Subcutaneous abdominal adipose tissue (tissue), 5 donors: ENCODE measurements around the gene TIMELESS.
"Not testable (repeated sequence)": the region's sequence is repeated elsewhere in the genome, so short reads cannot be mapped to it uniquely, and the experiment has no call there.

Experiments used
- H3K27ac ChIP-seq: one replicate; pipeline ENCODE4 v1.7.0; 2013; ENCODE audit warnings: low read depth, mild to moderate bottlenecking, inconsistent platforms, low read length, moderate library complexity
- H3K27me3 ChIP-seq, 5 donors: one replicate each; pipeline ENCODE4 v1.7.0; 2013; ENCODE audit warnings: low read length in 5 of 5, inconsistent platforms in 1 of 5; ENCODE audit not compliant: control insufficient read depth in 5 of 5, insufficient read depth in 4 of 5
- H3K36me3 ChIP-seq, 5 donors: one replicate each; pipeline ENCODE4 v1.7.0; 2013; ENCODE audit warnings: low read length in 5 of 5; ENCODE audit not compliant: control insufficient read depth in 5 of 5, insufficient read depth in 5 of 5
- H3K4me1 ChIP-seq, 5 donors: one replicate each; pipeline ENCODE4 v1.7.0; 2013; ENCODE audit warnings: low read length in 5 of 5, mild to moderate bottlenecking in 3 of 5, moderate library complexity in 1 of 5; ENCODE audit not compliant: control insufficient read depth in 5 of 5, insufficient read depth in 5 of 5
- H3K4me3 ChIP-seq, 5 donors: one replicate each; pipeline ENCODE4 v1.7.0; 2013; ENCODE audit warnings: low read length in 5 of 5, low read depth in 1 of 5
- H3K9ac ChIP-seq, 5 donors: one replicate each; pipeline ENCODE4 v1.7.0; 2013; ENCODE audit warnings: low read length in 5 of 5, mild to moderate bottlenecking in 4 of 5, moderate library complexity in 3 of 5
- H3K9me3 ChIP-seq, 5 donors: one replicate each; pipeline ENCODE4 v1.7.0; 2013; ENCODE audit warnings: low read length in 5 of 5; ENCODE audit not compliant: control insufficient read depth in 5 of 5
- donor health status: healthy.
- donor health status: healthy.
- donor health status: healthy.
- donor health status: healthy.
- donor health status: healthy.

TIMELESS gene, protein sequence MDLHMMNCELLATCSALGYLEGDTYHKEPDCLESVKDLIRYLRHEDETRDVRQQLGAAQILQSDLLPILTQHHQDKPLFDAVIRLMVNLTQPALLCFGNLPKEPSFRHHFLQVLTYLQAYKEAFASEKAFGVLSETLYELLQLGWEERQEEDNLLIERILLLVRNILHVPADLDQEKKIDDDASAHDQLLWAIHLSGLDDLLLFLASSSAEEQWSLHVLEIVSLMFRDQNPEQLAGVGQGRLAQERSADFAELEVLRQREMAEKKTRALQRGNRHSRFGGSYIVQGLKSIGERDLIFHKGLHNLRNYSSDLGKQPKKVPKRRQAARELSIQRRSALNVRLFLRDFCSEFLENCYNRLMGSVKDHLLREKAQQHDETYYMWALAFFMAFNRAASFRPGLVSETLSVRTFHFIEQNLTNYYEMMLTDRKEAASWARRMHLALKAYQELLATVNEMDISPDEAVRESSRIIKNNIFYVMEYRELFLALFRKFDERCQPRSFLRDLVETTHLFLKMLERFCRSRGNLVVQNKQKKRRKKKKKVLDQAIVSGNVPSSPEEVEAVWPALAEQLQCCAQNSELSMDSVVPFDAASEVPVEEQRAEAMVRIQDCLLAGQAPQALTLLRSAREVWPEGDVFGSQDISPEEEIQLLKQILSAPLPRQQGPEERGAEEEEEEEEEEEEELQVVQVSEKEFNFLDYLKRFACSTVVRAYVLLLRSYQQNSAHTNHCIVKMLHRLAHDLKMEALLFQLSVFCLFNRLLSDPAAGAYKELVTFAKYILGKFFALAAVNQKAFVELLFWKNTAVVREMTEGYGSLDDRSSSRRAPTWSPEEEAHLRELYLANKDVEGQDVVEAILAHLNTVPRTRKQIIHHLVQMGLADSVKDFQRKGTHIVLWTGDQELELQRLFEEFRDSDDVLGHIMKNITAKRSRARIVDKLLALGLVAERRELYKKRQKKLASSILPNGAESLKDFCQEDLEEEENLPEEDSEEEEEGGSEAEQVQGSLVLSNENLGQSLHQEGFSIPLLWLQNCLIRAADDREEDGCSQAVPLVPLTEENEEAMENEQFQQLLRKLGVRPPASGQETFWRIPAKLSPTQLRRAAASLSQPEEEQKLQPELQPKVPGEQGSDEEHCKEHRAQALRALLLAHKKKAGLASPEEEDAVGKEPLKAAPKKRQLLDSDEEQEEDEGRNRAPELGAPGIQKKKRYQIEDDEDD

DNA sequence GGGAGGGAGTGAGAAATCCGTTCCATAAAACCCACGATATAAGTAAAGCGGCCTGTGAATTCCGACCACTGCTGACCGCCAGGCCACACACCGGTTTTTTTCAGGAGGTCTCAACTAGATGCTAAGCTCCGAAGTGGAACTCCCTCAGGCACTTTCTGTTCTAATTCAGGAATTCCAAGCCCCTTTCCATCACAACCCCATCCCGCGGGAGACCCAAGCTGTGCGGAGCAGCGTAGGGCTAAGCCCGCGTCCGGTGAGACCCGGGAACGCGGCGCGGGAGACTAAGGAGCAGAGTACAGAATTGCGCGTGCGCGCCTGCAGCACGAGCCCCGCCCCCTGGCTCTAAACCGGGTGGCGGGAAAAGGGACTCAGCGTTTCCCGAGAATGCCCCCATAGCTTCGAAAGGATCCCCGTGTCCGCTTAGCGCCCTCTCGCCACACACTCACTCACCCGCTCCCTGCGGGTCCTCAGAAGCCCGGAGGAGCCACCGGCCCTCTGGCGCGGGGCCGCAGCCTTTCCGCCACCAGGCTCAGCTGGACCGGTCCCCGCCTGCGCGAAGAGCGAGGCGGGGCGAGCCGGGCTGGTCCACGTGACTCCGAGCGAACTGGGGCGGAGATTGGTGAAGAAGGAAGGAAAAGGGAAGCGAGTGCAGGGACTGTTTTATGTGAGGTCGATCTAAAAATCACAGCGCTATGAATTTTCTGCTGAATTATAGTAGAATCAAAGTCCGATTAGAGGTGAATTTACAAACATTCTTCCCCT, at the start of gene TIMELESS:
TIMELESS (minus strand) TSS at position 567 of the 762 bp plus-strand sequence. CDS start 15,256 bp downstream, outside the sequence.
- Histone ChIP-seq H3K27ac (peak within 1 kb of the TSS; percentile 84), H3K36me3 (no peaks in the 10 kb centered on the region), H3K9me3 (no peaks in the 10 kb centered on the region), H3K9ac (peak within 1 kb of the TSS; percentile 75 to 93 (median 89)), H3K4me1 (peaks cover 0 to 10% (median 8%) of the 10 kb centered on the region in 5 donors), H3K27me3 (no peaks in the 10 kb centered on the region), H3K4me3 (peak within 1 kb of the TSS; percentile 79 to 93 (median 85))

DNA sequence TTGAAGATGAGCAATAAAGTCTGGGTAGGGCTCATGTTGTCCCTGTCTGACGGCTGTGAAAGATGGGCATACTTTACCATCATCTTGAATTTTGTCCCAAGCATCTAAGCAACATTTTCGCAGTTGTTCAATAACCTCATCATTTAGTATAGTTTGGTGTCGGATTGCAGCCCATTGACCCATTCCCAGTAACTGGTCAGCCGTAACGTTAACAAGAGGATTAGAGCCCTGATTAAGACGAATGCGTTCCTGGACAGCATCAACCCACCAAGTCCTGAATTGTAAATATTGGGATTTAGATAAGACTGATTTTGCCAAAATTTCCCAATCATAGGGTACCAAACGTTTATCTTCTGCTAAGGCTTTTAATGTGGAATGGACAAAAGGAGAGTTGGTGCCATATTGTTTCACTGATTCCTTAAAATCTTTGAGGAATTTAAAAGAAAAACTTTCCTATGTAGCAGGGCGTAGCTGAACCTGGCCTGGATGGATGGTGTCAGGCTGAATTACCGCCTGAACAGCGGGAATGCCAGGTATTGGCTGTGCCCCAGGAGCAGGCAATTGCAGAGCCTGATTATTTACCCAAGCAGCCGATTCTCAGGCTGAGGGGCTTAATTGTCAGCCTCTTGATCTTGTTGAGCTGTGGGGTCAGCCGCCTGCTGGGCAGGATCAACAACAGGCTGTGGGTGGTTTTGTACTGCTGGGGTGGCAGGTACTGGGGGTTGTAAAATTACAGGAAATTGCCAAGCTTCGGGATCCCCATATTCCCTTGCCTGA, 49.1 kb upstream of the TIMELESS start:
- H3K9me3 ChIP-seq, H3K4me1 ChIP-seq, H3K9ac ChIP-seq, H3K27ac ChIP-seq, H3K4me3 ChIP-seq, H3K36me3 ChIP-seq, H3K27me3 ChIP-seq: not testable (repeated sequence)

DNA sequence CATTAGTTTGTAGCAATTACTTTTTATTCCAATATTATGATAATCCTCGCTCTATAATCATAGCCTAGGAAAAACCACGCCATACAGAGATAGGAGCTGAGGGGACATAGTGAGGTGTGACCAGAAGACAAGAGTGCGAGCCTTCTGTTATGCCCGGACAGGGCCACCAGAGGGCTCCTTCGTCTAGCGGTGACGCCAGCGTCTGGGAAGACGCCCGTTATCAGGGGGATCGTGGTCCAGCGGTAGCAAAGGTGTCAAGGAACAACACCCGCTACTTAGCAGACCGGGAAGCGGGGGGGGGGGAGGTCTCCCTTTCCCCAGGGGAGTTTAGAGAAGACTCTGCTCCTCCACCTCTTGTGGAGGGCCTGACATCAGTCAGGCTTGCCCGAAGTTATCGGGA, 47.5 kb upstream of the TIMELESS start:
- H3K4me1 ChIP-seq, H3K27ac ChIP-seq, H3K36me3 ChIP-seq, H3K9ac ChIP-seq, H3K27me3 ChIP-seq, H3K9me3 ChIP-seq: not testable (repeated sequence)
- peak overlapping the region in 1 of 5 donors; percentile 27 for H3K4me3 ChIP-seq

DNA sequence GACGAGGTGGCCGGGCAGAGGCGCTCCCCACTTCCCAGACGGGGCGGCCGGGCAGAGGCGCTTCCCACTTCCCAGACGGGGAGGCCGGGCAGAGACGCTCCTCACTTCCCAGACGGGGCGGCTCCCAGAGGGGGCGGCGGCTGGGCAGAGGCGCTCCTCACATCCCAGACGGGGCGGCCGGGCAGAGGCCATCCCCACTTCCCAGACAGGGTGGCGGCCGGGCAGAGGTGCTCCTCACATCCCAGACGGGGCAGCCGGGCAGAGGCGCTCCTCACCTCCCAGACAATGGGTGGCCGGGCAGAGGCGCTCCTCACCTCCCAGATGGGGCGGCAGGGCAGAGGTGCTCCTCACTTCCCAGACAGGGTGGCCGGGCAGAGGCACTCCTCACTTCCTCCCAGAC, 45.3 kb upstream of the TIMELESS start:
- H3K36me3 ChIP-seq, H3K27me3 ChIP-seq, H3K27ac ChIP-seq, H3K4me3 ChIP-seq, H3K4me1 ChIP-seq, H3K9me3 ChIP-seq, H3K9ac ChIP-seq: not testable (repeated sequence)

GRCh38 chr12:56494106-56494415, 44.8 kb upstream of the TIMELESS start:
- H3K27me3 ChIP-seq, result peaks cover 0 to 10% (median 2%) of the 10 kb centered on the region in 5 donors
- H3K27ac ChIP-seq, H3K36me3 ChIP-seq, H3K9ac ChIP-seq, H3K9me3 ChIP-seq, H3K4me1 ChIP-seq, H3K4me3 ChIP-seq: not testable (repeated sequence)

DNA sequence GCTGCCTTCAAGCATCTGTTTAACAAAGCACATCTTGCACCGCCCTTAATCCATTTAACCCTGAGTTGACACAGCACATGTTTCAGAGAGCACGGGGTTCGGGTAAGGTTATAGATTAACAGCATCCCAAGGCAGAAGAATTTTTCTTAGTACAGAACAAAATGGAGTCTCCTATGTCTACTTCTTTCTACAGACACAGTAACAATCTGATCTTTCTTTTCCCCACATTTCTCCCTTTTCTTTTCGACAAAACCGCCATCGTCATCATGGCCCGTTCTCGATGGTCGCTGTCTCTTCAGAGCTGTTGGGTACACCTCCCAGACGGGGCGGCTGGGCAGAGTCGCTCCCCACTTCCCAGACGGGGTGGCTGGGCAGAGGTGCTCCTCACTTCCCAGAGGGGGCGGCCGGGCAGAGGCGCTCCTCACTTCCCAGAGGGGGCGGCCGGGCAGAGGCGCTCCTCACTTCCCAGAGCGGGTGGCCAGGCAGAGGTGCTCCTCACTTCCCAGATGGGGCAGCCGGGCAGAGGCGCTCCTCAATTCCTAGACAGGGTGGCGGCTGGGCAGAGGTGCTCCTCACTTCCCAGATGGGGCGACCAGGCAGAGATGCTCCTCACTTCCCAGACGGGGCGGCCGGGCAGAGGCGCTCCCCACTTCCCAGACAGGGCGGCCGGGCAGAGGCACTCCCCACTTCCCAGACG, 44.3 kb upstream of the TIMELESS start:
- not testable (repeated sequence) for H3K27ac ChIP-seq, H3K9me3 ChIP-seq, H3K9ac ChIP-seq, H3K4me3 ChIP-seq, H3K4me1 ChIP-seq, H3K36me3 ChIP-seq
- peaks cover 0 to 15% (median 2%) of the 10 kb centered on the region in 5 donors for H3K27me3 ChIP-seq

DNA sequence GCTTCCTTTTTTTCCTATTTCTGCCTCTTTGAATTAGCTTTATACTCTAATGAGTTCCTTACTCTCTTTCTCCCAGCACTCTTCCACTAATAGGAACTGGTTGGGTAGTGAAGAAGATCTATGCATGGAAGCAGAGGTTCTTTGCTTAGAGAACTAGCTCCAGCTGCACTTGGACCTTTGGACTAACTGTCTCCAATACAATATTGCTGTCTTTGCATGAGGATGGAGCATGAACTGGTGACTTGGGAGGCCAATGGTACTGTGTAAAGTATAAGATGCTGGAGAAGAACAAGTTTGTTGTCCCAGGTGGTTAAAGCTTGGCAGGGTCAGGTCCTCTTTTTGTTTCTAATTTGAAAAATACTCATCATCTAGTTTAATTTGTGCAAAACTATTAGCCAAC, 41.1 kb upstream of the TIMELESS start:
- H3K27ac ChIP-seq, result no peak overlapping the region
- H3K9ac ChIP-seq, result no peak overlapping the region
- H3K27me3 ChIP-seq, result peaks cover 0 to 15% (median 3%) of the 10 kb centered on the region in 5 donors
- H3K9me3 ChIP-seq, result no peaks in the 10 kb centered on the region
- no peaks in the 10 kb centered on the region for H3K36me3 ChIP-seq
- H3K4me3 ChIP-seq, result no peak overlapping the region
- peaks cover 6 to 21% (median 18%) of the 10 kb centered on the region in 5 donors for H3K4me1 ChIP-seq

- Histone ChIP-seq H3K9ac (peak within 1 kb of the TSS in 2 of 5 donors; percentile 53 to 71), H3K9me3 (no peaks in the 10 kb centered on the region), H3K27ac (no peak within 1 kb of the TSS), H3K4me1 (peaks cover 6 to 21% (median 18%) of the 10 kb centered on the region in 5 donors), H3K27me3 (peaks cover 0 to 15% (median 3%) of the 10 kb centered on the region in 5 donors), H3K4me3 (peak within 1 kb of the TSS; percentile 54 to 75 (median 67)), H3K36me3 (no peaks in the 10 kb centered on the region)
These were observed 39.1 kb upstream of the TIMELESS start, which contains the start of gene GLS2 for GRCh38 chr12:56488041-56488955. Gene GLS2 (minus strand): TSS chr12:56488161. CDS start chr12:56488118, 43 bp downstream.
